Right lobe of liver (tissue), 6 donors: ENCODE results near the gene GFI1B. TPM values are rescaled to one million over a fixed set of nuclear protein-coding genes. Genes with fewer than 3 reads are reported as not detected.

Source experiments
- ATAC-seq, 4 donors: fragments of 200-7000 bp; cut with Tn5 transposase; one replicate each; pipeline ENCODE4 v1.9.1; 2020; ENCODE audit warnings: mild to moderate bottlenecking in 4 of 4, moderate library complexity in 4 of 4
- DNase-seq, 3 donors: peaks; one replicate each; pipeline ENCODE4 v3.0.0-alpha.2; 2020
- H3K27ac ChIP-seq, 3 donors: fragments of 200-600 bp; one replicate each; pipeline ENCODE4 v1.8.0; 2022
- H3K27me3 ChIP-seq, 2 donors: fragments of 200-600 bp; one replicate each; pipeline ENCODE4 v1.8.0; 2022
- H3K36me3 ChIP-seq, 4 donors: fragments of 200-600 bp; sonication (generic) in 1 of 4; one replicate each; pipeline versions ENCODE4 v1.5.1 to v1.8.0; 2017 to 2022; ENCODE audit warnings: control low read depth in 1 of 4
- H3K4me1 ChIP-seq, 4 donors: fragments of 200-600 bp; sonication (generic) in 1 of 4; one replicate each; pipeline versions ENCODE4 v1.5.1 to v1.8.0; 2017 to 2022; ENCODE audit warnings: control low read depth in 1 of 4
- H3K4me3 ChIP-seq, 3 donors: fragments of 200-600 bp; one replicate each; pipeline ENCODE4 v1.8.0; 2022
- H3K9me3 ChIP-seq, 4 donors: fragments of 200-600 bp; sonication (generic) in 1 of 4; one replicate each; pipeline versions ENCODE4 v1.5.1 to v1.8.0; 2017 to 2022; ENCODE audit warnings: control low read depth in 1 of 4
- CTCF ChIP-seq, 4 donors: fragments of 200-600 bp in 3 of 4; fragments of 450-650 bp in 1 of 4; IDR thresholded peaks; one replicate each; pipeline versions ENCODE4 v1.5.1 to v1.8.0; 2016 to 2022; ENCODE audit warnings: antibody characterized with exemption in 4 of 4, mild to moderate bottlenecking in 2 of 4
- POLR2A ChIP-seq: fragments of 450-650 bp; IDR thresholded peaks from one replicate; pipeline ENCODE4 v1.6.1; 2017; ENCODE audit warnings: antibody characterized with exemption, mild to moderate bottlenecking
- WGBS: methylation state at CpG from one replicate; pipeline ENCODE4 v1.1.6; 2018; ENCODE audit warnings: low coverage, low lambda C conversion rate; ENCODE audit not compliant: insufficient coverage; ENCODE audit errors: missing lambda C conversion rate; 5-methylcytosine and 5-hydroxymethylcytosine counted together
- intact Hi-C, 2 donors: fragments of 100-400 bp; cut with DNase I; formaldehyde crosslinking; loops; one replicate each; pipeline versions ENCODE4 v1.11.2 to v1.14.1; 2022
- total RNA-seq, 6 experiments: library from RNA; depleted of rRNA in 2 of 6; stranded (reverse); fragments of >200 nt in 2 of 6; fragmentation: NEBNext Ultra II Directional in 3 of 6; extraction: Animal tissue kit (Norgen Biotek cat#: 25700) in 3 of 6; gene quantifications; one replicate each; pipeline versions ENCODE4 v1.1.0 to v1.2.4, GENCODE V29; 2016 to 2023
- donor health status: DM: no; HTN: yes; CAD: no.
- donor health status: DM: no; HTN: no; CAD: no.
- donor health status: DM: no; HTN: no; CAD: no.
- donor health status: DM: no; HTN: yes; CAD: no.
- donor health status: DM: no; HTN: yes; CAD: no.

GFI1B gene
- total RNA-seq, 6 experiments from 2014 or later = 0.24 to 0.64 (median 0.39) TPM; not detected in 3

GRCh38 chr9:133004091-133004998, 25.9 kb downstream of the GFI1B start:
- DNase-seq = no peak
- Histone ChIP-seq H3K27me3 (no peaks in the 10 kb centered on the region), H3K9me3 (no peaks in the 10 kb centered on the region), H3K4me3 (no peak overlapping the region), H3K36me3 (no peaks in the 10 kb centered on the region), H3K27ac (no peak overlapping the region), H3K4me1 (no peaks in the 10 kb centered on the region)
- peak in 3 of 4 donors; percentile 12 to 25 (median 23) for ATAC-seq
- no CpG with 5 or more reads among the region's 9 CpGs for WGBS
- intact Hi-C loops = no loop called here
- TF ChIP-seq POLR2A = no peak
- TF ChIP-seq CTCF (IDR thresholded peaks at IDR 0.05) = no peak

- Histone ChIP-seq H3K4me1 (no peaks in the 10 kb centered on the region), H3K4me3 (no peak overlapping the region), H3K27me3 (no peaks in the 10 kb centered on the region), H3K27ac (no peak overlapping the region), H3K36me3 (no peaks in the 10 kb centered on the region), H3K9me3 (no peaks in the 10 kb centered on the region)
- peak in 1 of 3 donors; percentile 26 for DNase-seq
- intact Hi-C loops = no loop called here
- 85% methylated on average over 8 of the region's 14 CpGs for WGBS
- TF ChIP-seq POLR2A (no peak), CTCF (IDR thresholded peaks at IDR 0.05) (no peak)
- ATAC-seq = no peak
Observed at GRCh38 chr9:133004999-133005760, 26.7 kb downstream of the GFI1B start.

GRCh38 chr9:133005957-133006356, 27.5 kb downstream of the GFI1B start:
- H3K36me3 ChIP-seq = no peaks in the 10 kb centered on the region
- no peaks in the 10 kb centered on the region for H3K4me1 ChIP-seq
- WGBS = 30% methylated on average over 3 of the region's 3 CpGs
- no peak for TF ChIP-seq CTCF (IDR thresholded peaks at IDR 0.05)
- no peak for TF ChIP-seq POLR2A
- DNase-seq = no peak
- H3K27me3 ChIP-seq = no peaks in the 10 kb centered on the region
- no peak overlapping the region for H3K4me3 ChIP-seq
- ATAC-seq = no peak
- H3K27ac ChIP-seq = no peak overlapping the region
- H3K9me3 ChIP-seq = no peaks in the 10 kb centered on the region
- intact Hi-C loops = no loop called here

GRCh38 chr9:133006731-133007352, 28.3 kb downstream of the GFI1B start:
- 68% methylated on average over 3 of the region's 5 CpGs for WGBS
- H3K27me3 ChIP-seq = no peaks in the 10 kb centered on the region
- ATAC-seq (no peak), DNase-seq (peak in 1 of 3 donors; percentile 11)
- H3K4me3 ChIP-seq = no peak overlapping the region
- H3K4me1 ChIP-seq = no peaks in the 10 kb centered on the region
- no peaks in the 10 kb centered on the region for H3K9me3 ChIP-seq
- no peak for TF ChIP-seq POLR2A
- no peak for TF ChIP-seq CTCF (IDR thresholded peaks at IDR 0.05)
- intact Hi-C loops = no loop called here
- H3K36me3 ChIP-seq = no peaks in the 10 kb centered on the region
- H3K27ac ChIP-seq = no peak overlapping the region
